Erythroblast (primary cell): Measurements from ENCODE around the gene OPN3.

ENCODE experiments used
- GATA1 ChIP-seq: IDR thresholded peaks from 2 replicates; pipeline ENCODE4 v1.6.1; 2011; ENCODE audit warnings: low read depth, mild to moderate bottlenecking, control low read depth, low read length, moderate library complexity
- POLR2A ChIP-seq: IDR thresholded peaks from 2 replicates; pipeline ENCODE4 v1.6.1; 2011; ENCODE audit warnings: mild to moderate bottlenecking, low read length

- TF ChIP-seq POLR2A (no peak), GATA1 (no peak)
Measured at GRCh38 chr1:241660424-241660972, 20.3 kb upstream of the OPN3 start.
